NCI-H748 (cell line): ENCODE data around the gene B4GAT1.
"Not testable (repeated sequence)": the region's sequence is repeated elsewhere in the genome, so short reads cannot be mapped to it uniquely, and the experiment has no call there.

Experiments used
- DNase-seq: peaks from one replicate; lab custom pipeline; 2025; ENCODE audit not compliant: unreplicated experiment; lab: John Stamatoyannopoulos, UW

B4GAT1 gene

DNA sequence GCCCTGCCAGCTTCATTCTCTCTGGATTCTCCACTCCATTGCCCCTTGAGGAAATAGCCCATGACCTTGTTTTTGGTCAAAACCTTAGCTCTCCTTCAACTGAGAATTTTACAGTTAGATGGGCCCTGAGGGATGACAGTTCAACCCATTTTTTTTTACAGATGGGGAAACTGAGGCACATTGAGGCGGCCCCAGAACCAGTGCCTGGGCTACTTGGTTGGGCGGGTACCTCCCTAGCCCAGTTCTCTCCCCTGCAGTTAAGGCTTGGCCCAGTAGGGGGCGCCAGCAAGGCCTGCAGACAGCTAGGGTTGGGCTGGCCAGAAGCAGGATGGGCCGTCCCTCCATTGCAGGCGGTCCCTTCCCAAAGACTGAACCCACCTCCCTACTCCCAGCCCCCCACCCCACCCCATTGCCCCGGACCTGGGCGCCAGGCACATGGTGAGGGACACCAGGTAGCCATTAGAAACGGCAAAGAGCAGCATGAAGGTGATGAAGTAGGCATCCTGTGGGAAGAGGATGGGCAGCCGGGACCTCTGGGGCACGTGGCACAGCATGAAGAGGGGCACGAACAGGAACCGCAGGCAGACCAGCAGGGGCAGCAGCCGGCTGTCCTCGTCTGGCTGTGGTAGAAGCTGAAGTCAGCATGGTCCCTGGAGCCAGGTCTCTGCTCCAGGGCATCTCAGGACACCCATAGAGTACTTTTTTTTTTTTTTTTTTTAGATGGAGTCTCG is 16.5 kb upstream of the B4GAT1 start:
- peak; percentile 41 for DNase-seq

DNA sequence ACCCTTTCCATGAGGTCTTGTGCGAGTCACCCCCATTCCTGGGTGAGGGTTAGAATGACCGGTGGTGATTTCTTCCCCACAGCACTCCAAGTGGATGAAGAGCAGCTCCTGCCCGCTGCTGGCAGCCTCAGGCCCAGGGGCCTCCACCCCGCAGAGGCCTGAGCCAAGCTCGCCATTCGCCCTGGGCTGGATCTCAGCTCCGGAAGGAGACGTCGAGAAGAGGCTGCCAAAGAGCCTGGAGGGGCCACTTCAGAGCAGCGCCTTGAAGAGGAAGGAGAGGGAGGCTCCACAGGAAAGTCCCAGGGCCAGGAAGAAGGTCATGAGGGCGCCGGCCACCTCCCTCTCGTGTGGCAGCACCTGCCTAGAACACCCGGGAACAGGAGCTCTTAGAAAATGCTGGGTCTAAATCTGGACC is 15.8 kb upstream of the B4GAT1 start:
- DNase-seq = no peak

DNA sequence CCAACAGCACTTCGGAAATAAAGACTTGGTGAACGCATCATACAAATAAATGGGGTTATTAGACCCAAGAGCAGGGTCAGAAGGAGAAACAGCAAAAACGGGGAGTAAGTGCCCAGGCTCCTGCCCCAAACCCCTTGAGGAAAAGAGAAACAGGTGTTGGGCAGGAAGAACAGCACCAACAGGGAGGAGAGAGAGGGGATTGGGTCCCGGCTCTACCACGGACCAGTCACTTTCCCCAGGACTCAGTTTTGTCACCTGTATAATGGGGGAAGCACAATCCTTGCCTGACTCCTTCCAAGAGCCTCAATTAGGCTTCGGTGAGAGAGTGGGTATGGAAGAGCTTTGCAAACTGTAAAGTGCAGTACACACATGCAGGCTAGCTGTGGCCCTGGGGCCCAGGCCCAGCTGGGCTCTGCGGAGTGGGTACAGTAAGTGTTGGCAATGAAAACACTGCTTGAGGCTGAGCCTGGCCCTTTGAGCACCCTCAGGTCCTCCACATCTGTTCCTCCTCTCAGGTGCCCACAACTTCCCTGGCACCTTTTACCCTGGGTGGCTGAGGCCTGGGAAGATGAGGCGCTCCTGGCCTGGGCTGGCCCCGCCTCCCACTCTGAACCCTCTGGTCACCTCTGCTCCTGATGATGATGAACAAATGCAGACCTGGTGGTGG is 15.2 kb upstream of the B4GAT1 start:
- no peak for DNase-seq

DNA sequence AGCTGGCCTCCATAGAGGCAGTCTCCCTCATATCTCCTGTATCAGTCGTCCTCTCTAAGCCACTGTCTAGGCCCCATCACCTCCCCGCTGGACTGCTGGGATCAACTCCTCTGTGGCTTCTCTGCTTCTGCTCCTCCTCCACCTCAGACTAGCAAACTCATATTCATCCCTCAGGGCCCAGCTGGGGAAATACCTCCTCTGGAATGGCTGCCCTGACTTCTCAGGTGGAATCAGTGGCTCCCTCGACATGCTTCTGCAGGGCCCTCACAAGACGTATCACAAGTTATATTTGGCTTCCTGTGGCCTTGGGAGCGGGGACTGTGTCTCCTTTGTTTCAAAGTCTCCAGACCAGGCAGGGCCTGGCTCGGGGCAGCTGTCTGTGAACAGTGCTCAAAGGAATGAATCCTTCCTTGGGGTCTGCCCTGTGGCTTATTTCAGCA is 14.1 kb upstream of the B4GAT1 start:
- DNase-seq = no peak

DNA sequence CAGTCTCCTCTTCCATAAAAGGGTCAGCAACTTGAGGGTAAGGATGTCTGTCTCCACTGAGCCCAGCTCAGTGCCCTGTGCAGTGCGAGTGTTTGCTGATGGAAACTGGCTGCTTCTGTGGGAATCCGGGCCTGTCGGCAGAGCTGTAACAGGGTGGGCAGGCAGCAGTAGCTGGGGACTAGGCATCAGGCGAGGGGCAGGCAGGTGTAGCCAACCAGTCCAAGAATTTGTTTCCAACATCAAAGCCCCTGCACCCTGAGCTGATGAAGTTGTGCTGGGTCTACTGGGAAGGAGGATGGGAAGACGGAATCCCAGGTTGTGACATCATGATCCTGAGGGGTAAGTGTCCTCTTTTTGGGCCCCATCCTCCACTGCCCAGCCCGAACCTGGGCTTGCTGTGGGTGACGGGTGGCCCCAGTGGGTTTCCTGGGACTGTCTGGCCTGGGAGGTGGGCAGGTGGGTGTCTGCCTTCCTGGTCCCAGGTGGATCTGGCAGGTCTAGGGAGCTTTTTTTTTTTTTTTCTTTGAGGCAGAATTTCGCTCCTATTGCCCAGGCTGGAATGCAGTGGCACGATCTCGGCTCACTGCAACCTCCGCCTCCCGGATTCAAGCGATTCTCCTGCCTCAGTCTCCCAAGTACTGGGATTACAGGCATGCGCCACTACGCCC is 13.1 kb upstream of the B4GAT1 start:
- no peak for DNase-seq

DNA sequence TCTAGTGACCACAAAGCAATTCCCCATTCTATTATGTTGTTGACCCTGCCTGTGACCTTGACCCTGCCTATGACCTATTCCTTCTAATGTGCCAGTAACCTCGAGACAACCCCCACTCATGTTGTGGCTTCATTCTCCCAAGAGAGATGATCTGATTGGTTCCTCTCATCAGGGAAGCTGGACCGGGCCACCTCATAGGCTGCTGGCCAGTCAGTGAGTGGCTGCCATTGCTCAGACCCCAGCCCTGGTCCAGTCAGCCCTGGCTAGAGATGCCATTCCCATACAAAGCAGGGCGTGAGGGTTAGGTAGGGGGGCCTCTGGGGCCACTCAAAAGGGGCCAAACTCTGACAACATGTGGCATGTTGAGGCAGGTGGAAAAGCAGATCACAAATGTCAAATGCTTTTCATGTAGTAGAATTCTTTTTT is 12.2 kb upstream of the B4GAT1 start:
- DNase-seq = no peak

DNA sequence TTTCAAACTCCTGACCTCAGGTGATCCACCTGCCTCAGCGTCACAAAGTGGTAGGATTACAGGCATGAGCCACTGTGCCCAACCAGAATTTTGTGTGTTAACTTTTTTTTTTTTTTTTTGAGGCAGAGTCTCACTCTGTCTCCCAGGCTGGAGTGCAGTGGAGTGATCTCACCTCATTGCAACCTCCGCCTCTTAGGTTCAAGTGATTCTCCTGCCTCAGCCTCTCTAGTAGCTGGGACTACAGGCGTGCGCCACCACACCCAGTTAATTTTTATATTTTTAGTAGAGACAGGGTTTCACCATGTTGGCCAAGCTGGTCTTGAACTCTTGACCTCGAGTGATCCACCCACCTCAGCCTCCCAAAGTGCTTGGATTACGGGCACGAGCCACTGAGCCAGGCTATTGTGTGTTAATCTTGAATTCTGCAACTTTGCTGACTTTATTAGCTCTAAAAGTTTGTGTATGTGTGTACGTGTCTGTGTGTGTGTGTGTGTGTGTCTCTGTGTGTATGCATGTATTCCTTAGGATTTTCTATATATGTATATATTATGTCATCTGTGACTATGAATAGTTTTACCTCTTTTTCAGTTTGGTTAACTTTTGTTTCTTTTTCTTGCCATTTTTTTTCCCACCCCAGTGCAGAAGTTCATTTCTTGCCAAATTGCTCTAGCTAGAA is 3.3 kb upstream of the B4GAT1 start:
- DNase-seq = not testable (repeated sequence)

DNA sequence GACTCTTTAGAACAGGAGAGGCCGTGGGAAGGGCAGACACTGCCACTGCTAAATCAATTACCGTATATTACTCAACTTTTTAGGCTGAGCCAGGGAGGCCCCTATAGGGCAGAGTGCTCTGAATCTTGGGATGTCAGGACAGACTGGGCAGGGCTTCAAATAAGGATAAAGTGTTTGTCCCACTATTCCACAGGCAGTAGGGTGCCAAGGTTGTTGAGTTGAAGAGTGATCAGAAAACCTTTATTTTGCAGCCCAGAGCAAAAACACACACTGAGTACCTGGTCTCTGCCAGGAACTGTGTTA is 1.6 kb upstream of the B4GAT1 start:
- no peak for DNase-seq

DNA sequence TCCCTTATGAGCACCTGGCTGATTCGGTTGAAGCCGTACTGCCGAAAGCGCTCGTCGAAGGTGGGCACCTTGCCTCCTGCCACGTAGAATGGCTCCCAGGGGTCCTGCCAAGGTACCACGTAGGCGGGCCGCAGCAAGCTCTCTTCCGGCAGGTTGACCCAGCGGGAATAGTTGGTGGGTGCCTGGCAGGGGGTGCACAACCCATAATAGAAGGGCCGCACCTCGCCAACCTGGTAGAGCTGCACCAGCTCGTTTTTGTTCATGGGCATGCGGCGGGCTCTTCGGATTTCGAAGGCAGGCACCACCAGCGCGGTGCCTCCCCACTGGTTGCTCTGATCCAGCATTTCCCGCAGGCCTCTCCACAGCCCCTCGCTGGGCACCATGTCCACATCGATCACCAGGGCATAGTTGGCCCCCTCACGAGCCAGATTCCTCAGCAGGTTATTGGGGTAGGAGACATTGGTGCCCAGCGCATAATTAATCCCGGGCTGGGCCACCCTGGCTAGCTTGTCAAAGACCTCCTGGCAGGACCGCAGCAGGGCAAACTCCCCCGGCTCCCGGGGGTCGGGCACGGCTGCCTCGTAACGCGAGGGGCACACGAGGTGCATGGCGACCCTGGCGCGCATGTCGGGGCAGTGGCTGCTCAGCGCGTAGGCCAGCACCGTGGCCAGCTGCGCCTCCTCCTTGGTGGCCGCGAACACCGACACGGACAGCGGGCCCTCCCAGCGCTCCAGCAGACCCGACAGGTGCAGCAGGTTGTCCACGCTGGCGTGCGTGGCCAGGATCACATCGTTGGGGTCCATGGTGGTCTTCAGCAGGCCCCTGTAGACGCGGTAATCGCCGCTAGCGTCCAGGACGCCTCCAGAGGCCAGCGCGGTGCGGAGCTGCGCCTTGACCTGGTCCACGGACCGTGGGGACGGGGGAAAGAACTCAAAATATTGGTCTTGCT is 679 bp downstream of the B4GAT1 start:
- DNase-seq = peak; percentile 55

DNA sequence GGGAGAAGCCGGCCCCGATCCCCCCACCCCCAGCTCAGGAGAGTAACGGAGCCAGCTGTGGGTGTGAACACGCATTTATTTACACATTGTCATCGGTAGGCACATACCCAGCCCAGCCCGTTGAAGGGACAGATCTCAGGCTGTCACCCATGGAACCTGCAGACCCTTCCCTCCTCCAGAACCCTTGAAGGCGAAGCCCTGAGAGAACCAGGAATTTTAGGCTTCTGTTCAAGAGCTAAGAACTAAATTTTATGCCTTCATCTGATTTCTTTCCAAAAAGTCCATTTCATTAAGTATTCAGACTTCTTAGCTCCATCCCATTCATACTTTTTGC is 2.1 kb downstream of the B4GAT1 start:
- DNase-seq = no peak

DNA sequence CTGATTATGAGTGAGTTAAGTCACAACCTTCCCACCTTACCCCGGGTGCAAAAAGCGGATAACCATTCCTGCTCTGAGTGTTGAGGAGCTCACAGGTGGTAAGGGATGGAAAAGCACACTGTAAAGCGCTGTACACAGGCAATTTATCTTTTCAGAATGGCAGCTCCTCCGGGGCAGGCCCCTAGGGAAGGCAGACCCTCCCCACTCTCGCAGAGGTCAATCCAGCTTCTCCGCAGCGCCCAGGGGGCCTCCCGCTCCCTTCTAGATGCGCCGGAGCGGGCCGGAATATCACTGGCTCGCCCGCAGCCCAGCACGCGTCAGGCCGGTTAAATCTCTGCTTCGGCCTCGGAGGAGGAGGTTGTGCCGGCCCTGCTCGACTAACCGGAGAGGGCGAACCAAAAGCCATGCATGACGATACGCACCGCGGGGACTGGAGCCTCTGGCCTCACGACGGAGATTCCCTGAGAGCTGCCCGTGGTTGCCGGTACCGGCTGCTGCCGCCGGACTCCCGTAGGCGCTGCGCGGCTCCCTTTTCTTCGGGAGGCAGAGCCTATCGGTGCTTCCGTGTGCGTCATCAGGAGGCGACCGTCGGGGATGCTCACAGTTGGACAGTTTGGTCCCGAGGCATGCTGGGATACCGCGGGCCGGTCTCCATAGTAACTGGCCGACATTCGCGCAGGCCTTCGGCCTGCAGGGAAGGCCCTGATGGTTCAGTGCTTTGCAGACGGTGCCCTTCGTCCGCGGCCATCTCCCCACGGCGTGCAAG is 2.7 kb downstream of the B4GAT1 start, which contains the start of gene BRMS1:
Gene BRMS1, minus strand, starts transcription at position 555 of the 766 bp plus-strand sequence. CDS start 2,870 bp downstream, outside the sequence.
- DNase-seq = peak; percentile 98

DNA sequence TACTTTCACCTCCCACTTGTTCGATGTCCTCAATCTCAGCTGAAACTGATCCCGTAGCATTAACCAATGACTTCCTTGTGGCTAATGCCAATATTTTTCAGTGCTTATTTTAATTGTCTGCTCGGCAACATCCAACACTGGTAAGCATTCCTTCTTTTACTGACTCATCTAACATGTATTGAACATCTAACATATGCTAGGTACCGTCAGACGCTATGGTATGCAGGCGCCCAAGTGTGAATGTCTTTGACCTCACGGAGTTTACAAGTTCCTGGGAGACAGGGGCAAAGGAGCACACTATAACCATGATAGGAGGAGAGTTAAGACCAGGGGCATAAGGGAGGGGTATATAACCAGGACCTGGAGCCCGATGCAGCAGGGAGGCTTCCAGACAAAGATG is 4.3 kb downstream of the B4GAT1 start:
- DNase-seq = no peak

DNA sequence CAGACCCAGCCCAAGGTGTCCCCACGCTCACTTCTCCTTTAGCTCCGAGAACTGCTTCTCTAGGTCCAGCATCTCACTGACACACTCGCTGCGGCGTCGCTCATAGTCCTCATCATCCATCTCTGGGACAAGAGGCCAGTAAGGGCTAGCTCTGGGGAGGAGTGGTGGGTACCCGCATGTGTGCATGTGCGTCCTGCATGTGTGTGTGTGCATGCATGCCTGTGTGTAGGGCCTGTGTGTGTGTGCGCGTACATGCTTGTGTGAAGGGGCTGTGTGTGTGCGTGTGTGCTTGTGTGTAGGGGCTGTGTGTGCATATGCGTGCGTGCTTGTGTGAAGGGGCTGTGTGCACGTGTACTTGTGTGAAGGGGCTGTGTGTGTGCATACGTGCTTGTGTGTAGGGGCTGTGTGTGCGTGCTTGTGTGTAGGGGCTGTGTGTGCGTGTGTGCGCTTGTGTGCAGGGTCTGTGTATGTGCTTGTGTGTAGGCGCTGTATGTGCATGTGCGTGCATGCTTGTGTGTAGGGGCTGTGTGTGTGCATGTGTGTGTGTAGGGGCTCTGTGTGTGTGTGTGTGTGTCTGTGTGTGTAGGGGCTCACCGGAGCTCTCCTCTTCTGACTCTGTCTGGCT is 5.8 kb downstream of the B4GAT1 start:
- DNase-seq = no peak

DNA sequence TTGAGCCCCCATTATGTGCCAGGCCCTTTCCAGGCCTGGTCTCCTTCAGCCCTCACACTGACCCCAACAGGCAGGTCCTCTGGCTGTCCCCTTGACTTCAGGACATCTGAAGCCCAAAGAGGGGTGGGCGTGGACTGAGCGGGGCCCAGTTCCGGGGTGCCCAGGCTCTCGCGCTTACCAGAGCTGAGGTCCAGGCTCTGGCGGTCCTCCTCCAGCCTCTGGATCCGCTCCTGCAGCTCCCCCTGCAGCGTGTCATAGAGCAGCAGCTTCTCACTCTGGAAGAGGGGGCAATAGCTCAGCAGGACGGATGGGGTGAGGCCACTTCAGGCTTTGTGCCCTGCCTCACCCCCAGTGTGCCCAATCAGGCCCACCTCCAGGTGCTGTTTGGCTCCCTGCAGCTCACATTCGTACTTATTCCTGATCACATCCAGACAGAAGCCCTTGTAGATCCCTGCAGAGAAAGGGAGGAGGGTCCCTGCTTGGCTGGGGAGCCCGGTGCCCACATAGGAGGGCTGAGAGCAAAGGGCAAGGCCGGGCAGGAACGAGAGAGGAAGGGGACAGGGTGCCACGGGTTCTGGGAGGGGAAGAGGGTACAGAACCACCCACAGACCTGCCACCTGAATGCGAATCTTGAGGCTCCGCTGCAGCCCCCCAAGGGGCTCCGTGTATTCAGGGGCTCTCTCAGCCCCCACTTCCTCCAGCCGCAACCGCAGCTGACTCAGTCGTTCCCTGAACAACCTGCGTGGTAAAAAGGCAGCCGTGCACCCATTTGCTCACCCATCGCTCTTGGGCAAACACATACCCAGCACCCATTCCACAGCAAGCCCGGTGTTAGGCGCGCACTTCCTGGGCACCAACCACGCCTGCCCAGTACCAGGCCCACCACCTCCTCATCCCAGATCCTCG is 6.6 kb downstream of the B4GAT1 start:
- no peak for DNase-seq

DNA sequence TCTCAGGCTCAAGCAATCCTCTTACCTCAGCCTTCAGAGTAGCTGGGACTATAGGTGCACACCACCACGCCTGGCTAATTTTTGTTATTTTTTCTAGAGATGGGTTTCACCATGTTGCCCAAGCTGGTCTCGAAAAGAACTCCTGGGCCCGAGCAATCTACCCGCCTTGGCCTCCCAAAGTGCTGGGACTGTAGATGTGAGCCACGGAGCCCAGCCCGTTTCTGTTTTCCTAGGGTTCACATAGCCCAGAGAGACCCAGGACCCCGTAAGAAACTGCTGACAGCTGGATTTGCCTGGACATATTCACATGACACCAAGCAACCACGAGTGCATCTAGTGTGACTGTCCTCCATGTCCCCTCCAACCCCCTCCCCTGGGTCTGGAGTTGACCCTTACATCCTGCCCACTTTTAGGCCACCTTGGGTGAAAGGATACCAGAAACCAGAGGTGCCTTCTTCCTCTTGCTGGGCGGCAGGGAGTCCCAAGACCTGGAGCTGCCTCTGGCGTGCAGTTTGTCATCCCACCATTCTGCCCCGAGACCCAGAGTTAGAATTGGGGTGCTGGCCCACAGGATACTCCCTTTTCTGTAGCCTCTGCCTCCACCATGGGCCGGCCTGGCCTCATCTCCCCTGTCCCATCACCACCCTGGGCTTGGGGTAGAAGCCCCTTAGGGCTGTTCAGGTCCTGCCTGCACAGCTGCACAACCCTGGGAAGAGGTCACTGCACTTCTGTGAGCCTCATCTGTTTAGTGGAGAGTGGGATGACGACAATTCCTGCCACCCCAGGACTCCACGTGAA is 7.5 kb downstream of the B4GAT1 start:
- DNase-seq = no peak

DNA sequence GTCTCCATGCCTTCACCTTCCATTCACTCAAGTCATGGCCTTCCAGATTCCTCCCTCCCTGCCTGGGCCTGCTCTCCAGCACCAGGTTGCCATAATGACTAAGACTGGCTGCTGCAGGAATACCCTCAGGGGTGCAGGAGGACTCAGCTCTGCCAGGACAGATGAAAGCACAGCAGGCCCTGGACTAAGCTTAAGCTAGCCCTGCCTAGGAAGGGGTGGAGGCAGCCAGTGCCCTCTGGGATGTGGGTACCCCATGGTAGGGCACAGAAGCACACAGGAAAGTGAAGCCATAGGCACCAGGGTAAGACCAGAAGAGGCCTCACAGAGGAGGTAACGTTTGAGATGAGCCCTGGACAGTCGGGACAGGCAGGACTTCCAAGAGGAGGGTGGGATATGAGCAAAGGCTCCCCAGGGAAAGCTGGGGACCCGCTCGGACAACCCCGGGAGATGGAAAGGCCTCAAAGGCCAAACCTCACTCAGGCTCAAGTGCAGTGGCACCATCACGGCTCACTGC is 8.2 kb downstream of the B4GAT1 start:
- no peak for DNase-seq
